HL-60 (cell line): ENCODE data around the gene STYX.

ENCODE experiments used
- POLR2AphosphoS5 ChIP-seq: IDR thresholded peaks from 2 replicates; pipeline ENCODE4 v1.6.1; 2012; ENCODE audit warnings: low read depth
- SPI1 ChIP-seq: IDR thresholded peaks from 2 replicates; pipeline ENCODE4 v1.6.1; 2012; ENCODE audit warnings: low read depth, mild to moderate bottlenecking, borderline replicate concordance
- TF ChIP-seq, protein P1 (sequence below): IDR thresholded peaks from 2 replicates; pipeline ENCODE4 v1.6.1; 2012; ENCODE audit warnings: low read depth; ENCODE audit not compliant: insufficient replicate concordance
- TF ChIP-seq, protein P2 (sequence below): IDR thresholded peaks from one replicate; pipeline ENCODE4 v1.5.1; 2011; ENCODE audit warnings: low read length, control low read depth, inconsistent platforms; ENCODE audit not compliant: insufficient read depth

DNA sequence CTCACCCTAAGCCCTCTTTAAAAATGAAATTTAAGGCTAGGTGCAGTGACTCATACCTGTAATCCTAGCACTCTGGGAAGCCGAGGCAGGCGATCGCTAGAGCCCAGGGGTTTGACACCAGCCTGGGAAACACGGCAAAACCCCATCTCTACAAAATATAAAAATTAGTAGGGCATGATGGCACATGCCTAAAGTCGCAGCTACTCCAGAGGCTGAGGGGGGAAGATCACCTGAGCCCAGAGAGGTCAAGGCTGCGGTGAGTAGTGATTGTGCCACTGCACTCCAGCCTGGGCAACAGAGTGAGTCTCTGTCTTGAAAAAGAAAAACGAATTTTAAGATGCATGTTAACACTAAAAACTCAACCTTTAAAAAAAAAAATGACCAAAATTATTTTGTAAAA lies 48.7 kb downstream of the STYX start:
- TF ChIP-seq, protein P1, sequence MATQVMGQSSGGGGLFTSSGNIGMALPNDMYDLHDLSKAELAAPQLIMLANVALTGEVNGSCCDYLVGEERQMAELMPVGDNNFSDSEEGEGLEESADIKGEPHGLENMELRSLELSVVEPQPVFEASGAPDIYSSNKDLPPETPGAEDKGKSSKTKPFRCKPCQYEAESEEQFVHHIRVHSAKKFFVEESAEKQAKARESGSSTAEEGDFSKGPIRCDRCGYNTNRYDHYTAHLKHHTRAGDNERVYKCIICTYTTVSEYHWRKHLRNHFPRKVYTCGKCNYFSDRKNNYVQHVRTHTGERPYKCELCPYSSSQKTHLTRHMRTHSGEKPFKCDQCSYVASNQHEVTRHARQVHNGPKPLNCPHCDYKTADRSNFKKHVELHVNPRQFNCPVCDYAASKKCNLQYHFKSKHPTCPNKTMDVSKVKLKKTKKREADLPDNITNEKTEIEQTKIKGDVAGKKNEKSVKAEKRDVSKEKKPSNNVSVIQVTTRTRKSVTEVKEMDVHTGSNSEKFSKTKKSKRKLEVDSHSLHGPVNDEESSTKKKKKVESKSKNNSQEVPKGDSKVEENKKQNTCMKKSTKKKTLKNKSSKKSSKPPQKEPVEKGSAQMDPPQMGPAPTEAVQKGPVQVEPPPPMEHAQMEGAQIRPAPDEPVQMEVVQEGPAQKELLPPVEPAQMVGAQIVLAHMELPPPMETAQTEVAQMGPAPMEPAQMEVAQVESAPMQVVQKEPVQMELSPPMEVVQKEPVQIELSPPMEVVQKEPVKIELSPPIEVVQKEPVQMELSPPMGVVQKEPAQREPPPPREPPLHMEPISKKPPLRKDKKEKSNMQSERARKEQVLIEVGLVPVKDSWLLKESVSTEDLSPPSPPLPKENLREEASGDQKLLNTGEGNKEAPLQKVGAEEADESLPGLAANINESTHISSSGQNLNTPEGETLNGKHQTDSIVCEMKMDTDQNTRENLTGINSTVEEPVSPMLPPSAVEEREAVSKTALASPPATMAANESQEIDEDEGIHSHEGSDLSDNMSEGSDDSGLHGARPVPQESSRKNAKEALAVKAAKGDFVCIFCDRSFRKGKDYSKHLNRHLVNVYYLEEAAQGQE, result no peak
- TF ChIP-seq SPI1 (no peak), POLR2AphosphoS5 (no peak)
- TF ChIP-seq, protein P2, sequence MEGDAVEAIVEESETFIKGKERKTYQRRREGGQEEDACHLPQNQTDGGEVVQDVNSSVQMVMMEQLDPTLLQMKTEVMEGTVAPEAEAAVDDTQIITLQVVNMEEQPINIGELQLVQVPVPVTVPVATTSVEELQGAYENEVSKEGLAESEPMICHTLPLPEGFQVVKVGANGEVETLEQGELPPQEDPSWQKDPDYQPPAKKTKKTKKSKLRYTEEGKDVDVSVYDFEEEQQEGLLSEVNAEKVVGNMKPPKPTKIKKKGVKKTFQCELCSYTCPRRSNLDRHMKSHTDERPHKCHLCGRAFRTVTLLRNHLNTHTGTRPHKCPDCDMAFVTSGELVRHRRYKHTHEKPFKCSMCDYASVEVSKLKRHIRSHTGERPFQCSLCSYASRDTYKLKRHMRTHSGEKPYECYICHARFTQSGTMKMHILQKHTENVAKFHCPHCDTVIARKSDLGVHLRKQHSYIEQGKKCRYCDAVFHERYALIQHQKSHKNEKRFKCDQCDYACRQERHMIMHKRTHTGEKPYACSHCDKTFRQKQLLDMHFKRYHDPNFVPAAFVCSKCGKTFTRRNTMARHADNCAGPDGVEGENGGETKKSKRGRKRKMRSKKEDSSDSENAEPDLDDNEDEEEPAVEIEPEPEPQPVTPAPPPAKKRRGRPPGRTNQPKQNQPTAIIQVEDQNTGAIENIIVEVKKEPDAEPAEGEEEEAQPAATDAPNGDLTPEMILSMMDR, result no peak
